ENCODE measurements around the gene TMEM271. TPM values are rescaled to one million over a fixed set of nuclear protein-coding genes. Genes with fewer than 3 reads are reported as not detected.

TMEM271 gene
- total and polyA plus RNA-seq, 2 experiments from 2014 or later: not detected

GRCh38 chr4:617644-618641 lies 41.8 kb upstream of the TMEM271 start:
- DNase-seq (ENCODE audit: low spot score): peak; percentile 45
- H3K9me2 ChIP-seq (replicated peaks; ENCODE audit: insufficient read depth): no peaks in the 10 kb centered on the region
- H3K79me2 ChIP-seq: no peaks in the 10 kb centered on the region
- peaks cover 3% of the 10 kb centered on the region for H3K27me3 ChIP-seq
- H3K4me1 ChIP-seq (ENCODE audit: insufficient read depth): no peaks in the 10 kb centered on the region
- no peak overlapping the region for H3K4me2 ChIP-seq
- no peak overlapping the region for H2AFZ ChIP-seq
- H3K36me3 ChIP-seq (replicated peaks; ENCODE audit: insufficient read depth, low read depth): no peaks in the 10 kb centered on the region
- no peak overlapping the region for H3K27ac ChIP-seq
- no peaks in the 10 kb centered on the region for H3K9me3 ChIP-seq (ENCODE audit: low read depth)
- no peak for TF ChIP-seq CTCF (IDR thresholded peaks at IDR 0.05; ENCODE audit: poor library complexity)
- TF ChIP-seq EZH2phosphoT487 (IDR thresholded peaks at IDR 0.05; ENCODE audit: low read depth, severe bottlenecking, unreplicated experiment): no peak
- TF ChIP-seq EZH2 (IDR thresholded peaks at IDR 0.05; ENCODE audit: borderline replicate concordance): no peak
- 68% methylated on average over 18 of the region's 18 CpGs for WGBS (ENCODE audit: low lambda C conversion rate, missing lambda C conversion rate)
- no peak overlapping the region for H3K4me3 ChIP-seq
- no peaks in the 10 kb centered on the region for H4K20me1 ChIP-seq (ENCODE audit: insufficient read depth, poor library complexity, severe bottlenecking)

GRCh38 chr4:616911-617643 lies 41.0 kb upstream of the TMEM271 start:
- Histone ChIP-seq H3K4me2 (no peak overlapping the region), H2AFZ (no peak overlapping the region), H3K9me3 (ENCODE audit: low read depth) (no peaks in the 10 kb centered on the region), H3K36me3 (replicated peaks; ENCODE audit: insufficient read depth, low read depth) (no peaks in the 10 kb centered on the region), H3K79me2 (no peaks in the 10 kb centered on the region), H3K27ac (no peak overlapping the region), H3K4me3 (no peak overlapping the region), H3K4me1 (ENCODE audit: insufficient read depth) (no peaks in the 10 kb centered on the region), H3K9me2 (replicated peaks; ENCODE audit: insufficient read depth) (no peaks in the 10 kb centered on the region), H4K20me1 (ENCODE audit: insufficient read depth, poor library complexity, severe bottlenecking) (no peaks in the 10 kb centered on the region), H3K27me3 (peaks cover 3% of the 10 kb centered on the region)
- WGBS (ENCODE audit: low lambda C conversion rate, missing lambda C conversion rate): 95% methylated on average over 24 of the region's 27 CpGs
- no peak for DNase-seq (ENCODE audit: low spot score)
- TF ChIP-seq EZH2phosphoT487 (IDR thresholded peaks at IDR 0.05; ENCODE audit: low read depth, severe bottlenecking, unreplicated experiment) (no peak), CTCF (IDR thresholded peaks at IDR 0.05; ENCODE audit: poor library complexity) (no peak), EZH2 (IDR thresholded peaks at IDR 0.05; ENCODE audit: borderline replicate concordance) (no peak)

GRCh38 chr4:616091-616490 lies 40.0 kb upstream of the TMEM271 start:
- TF ChIP-seq EZH2 (IDR thresholded peaks at IDR 0.05; ENCODE audit: borderline replicate concordance) (no peak), EZH2phosphoT487 (IDR thresholded peaks at IDR 0.05; ENCODE audit: low read depth, severe bottlenecking, unreplicated experiment) (no peak), CTCF (IDR thresholded peaks at IDR 0.05; ENCODE audit: poor library complexity) (no peak)
- Histone ChIP-seq H3K27me3 (peaks cover 3% of the 10 kb centered on the region), H3K27ac (no peak overlapping the region), H3K9me2 (replicated peaks; ENCODE audit: insufficient read depth) (no peaks in the 10 kb centered on the region), H3K9me3 (ENCODE audit: low read depth) (no peaks in the 10 kb centered on the region), H3K4me3 (no peak overlapping the region), H3K4me2 (no peak overlapping the region), H2AFZ (no peak overlapping the region), H3K36me3 (replicated peaks; ENCODE audit: insufficient read depth, low read depth) (no peaks in the 10 kb centered on the region), H4K20me1 (ENCODE audit: insufficient read depth, poor library complexity, severe bottlenecking) (no peaks in the 10 kb centered on the region), H3K4me1 (ENCODE audit: insufficient read depth) (no peaks in the 10 kb centered on the region), H3K79me2 (no peaks in the 10 kb centered on the region)
- DNase-seq (ENCODE audit: low spot score): no peak
- WGBS (ENCODE audit: low lambda C conversion rate, missing lambda C conversion rate): 65% methylated on average over 1 of the region's 1 CpG
